Ascending aorta (tissue), 2 donors: ENCODE data around the gene SLC15A3. TPM values are rescaled to one million over a fixed set of nuclear protein-coding genes. Genes with fewer than 3 reads are reported as not detected.

ENCODE experiments used
- DNase-seq, 2 donors: peaks; one replicate each; pipeline ENCODE4 v3.0.0-alpha.2; 2019; ENCODE audit warnings: low spot score in 2 of 2
- H3K27ac ChIP-seq, 2 donors: fragments of 200-600 bp; sonication (generic); one replicate each; pipeline ENCODE4 v1.5.1; 2016 to 2017; ENCODE audit warnings: mild to moderate bottlenecking in 1 of 2
- H3K27me3 ChIP-seq: fragments of 200-600 bp; sonication (generic); one replicate; pipeline ENCODE4 v1.5.1; 2017
- H3K36me3 ChIP-seq, 2 donors: fragments of 200-600 bp; sonication (generic); one replicate each; pipeline ENCODE4 v1.5.1; 2016
- H3K4me1 ChIP-seq, 2 donors: fragments of 200-600 bp; sonication (generic); one replicate each; pipeline ENCODE4 v1.5.1; 2016 to 2017; ENCODE audit warnings: mild to moderate bottlenecking in 1 of 2
- H3K4me3 ChIP-seq, 2 donors: fragments of 200-600 bp; sonication (generic); one replicate each; pipeline ENCODE4 v1.5.1; 2016 to 2017; ENCODE audit warnings: mild to moderate bottlenecking in 1 of 2
- H3K9me3 ChIP-seq, 2 donors: fragments of 200-600 bp; sonication (generic); one replicate each; pipeline ENCODE4 v1.5.1; 2016
- CTCF ChIP-seq, 3 experiments: fragments of 200-600 bp in 2 of 3; fragments of 450-650 bp in 1 of 3; sonication (generic) in 2 of 3; IDR thresholded peaks; one replicate each; pipeline ENCODE4 v1.5.1; 2016 to 2019; ENCODE audit warnings: antibody characterized with exemption in 3 of 3, mild to moderate bottlenecking in 1 of 3, moderate library complexity in 1 of 3
- intact Hi-C: fragments of 100-400 bp; cut with DNase I; formaldehyde crosslinking; loops from one replicate; pipeline ENCODE4 v1.15.1; 2023
- total RNA-seq: library from RNA; depleted of rRNA; stranded (reverse); fragments of >200 nt; gene quantifications from one replicate; pipeline ENCODE4 v1.1.0, GENCODE V29; 2016

The SLC15A3 gene
- total RNA-seq, 1 donor from 2014 or later = 27.1 TPM

DNA sequence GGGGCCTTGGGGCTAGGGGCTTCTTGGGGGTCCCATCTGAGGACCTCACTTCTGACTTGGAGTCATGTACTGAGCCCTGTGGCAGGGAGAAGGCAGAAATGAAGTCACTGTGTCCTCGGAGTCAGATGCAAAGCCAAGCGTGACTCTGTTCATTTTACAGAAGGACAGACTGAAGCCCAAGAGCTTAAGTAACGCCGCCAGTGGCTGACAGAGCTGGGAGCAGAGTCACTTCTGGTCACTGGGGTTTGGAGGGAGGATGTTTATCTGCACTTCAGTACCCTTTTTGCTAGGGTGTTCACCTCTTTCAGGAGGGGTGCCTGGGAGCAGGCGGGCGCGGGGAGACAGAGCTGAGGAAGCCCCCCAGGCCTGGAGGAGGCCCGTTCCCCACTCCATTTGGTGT, 30.2 kb upstream of the SLC15A3 start:
- Histone ChIP-seq H3K27me3 (no peaks in the 10 kb centered on the region), H3K4me3 (no peak overlapping the region), H3K27ac (no peak overlapping the region), H3K9me3 (no peaks in the 10 kb centered on the region), H3K36me3 (no peaks in the 10 kb centered on the region), H3K4me1 (no peaks in the 10 kb centered on the region)
- TF ChIP-seq CTCF (IDR thresholded peaks at IDR 0.05) = no peak
- no peak for DNase-seq
- intact Hi-C loops = no loop called here

- Histone ChIP-seq H3K4me3 (no peak overlapping the region), H3K27ac (no peak overlapping the region), H3K36me3 (no peaks in the 10 kb centered on the region), H3K27me3 (no peaks in the 10 kb centered on the region), H3K9me3 (no peaks in the 10 kb centered on the region), H3K4me1 (no peaks in the 10 kb centered on the region)
- no peak for TF ChIP-seq CTCF (IDR thresholded peaks at IDR 0.05)
- intact Hi-C loops = no loop called here
- no peak for DNase-seq
Measured at GRCh38 chr11:60981515-60981914, 29.5 kb upstream of the SLC15A3 start.

DNA sequence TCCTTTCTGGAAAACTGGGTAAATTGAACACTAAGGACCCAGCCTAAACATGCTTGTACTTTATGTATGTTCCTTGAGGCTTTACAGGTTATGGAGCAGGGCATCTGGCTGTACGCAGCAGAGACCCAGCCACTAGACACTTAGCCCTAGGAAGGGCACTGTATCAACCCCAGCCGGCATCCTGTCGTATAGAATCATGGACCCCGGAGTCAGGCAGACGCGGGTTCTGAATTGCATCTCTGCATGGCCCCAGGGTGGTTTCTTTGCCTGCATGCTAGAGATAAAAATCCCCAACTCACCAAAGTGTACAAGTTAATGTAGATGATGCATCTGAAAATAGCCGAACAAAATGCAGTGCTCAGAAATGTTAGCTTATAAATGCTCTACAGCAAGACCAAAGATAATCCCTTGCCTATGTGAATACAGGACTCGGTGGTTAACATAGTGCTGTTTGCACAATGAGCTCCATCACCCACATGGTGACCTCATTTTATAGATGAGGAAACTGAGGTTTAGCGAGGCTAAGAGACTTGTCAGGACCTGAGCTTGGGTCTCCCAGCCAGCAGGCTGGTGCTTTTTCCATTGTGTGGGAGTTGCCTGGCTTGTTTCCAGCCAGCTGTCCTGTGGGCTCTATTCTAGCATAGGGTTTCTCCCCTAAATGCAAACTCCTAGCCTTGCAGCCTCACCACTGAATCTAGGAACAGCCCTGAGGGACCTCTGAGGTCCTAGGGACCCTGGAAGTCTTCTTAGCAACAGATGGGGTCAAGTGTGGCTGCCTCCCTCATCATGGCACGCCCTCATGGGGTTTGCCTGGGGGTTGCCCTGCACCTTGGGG, 26.8 kb upstream of the SLC15A3 start:
- no peak overlapping the region for H3K4me3 ChIP-seq
- H3K4me1 ChIP-seq = no peaks in the 10 kb centered on the region
- no peak for TF ChIP-seq CTCF (IDR thresholded peaks at IDR 0.05)
- intact Hi-C loops = no loop called here
- no peak overlapping the region for H3K27ac ChIP-seq
- no peaks in the 10 kb centered on the region for H3K27me3 ChIP-seq
- H3K36me3 ChIP-seq = no peaks in the 10 kb centered on the region
- no peaks in the 10 kb centered on the region for H3K9me3 ChIP-seq
- no peak for DNase-seq

DNA sequence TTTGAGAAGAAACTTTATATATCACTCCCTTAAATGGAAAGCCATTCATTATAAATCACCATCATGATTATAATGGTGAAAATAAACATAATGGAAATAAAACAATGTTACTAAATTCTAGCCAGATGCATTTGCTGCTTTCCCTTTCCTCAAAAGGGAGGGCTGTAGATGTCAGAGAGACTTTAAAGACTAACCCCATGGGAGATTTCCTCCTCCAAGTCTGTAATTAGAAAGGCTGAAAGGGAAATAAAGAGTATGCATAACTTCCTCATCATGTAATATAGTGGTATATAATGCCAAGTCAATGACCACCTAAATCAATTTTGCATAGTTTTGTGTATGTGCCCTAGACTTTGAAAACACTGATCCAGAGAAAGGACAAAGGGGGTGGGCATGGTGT, 25.9 kb upstream of the SLC15A3 start:
- TF ChIP-seq CTCF (IDR thresholded peaks at IDR 0.05) = no peak
- no peaks in the 10 kb centered on the region for H3K9me3 ChIP-seq
- no peaks in the 10 kb centered on the region for H3K4me1 ChIP-seq
- no peaks in the 10 kb centered on the region for H3K27me3 ChIP-seq
- H3K27ac ChIP-seq = no peak overlapping the region
- intact Hi-C loops = no loop called here
- no peak overlapping the region for H3K4me3 ChIP-seq
- DNase-seq = no peak
- no peaks in the 10 kb centered on the region for H3K36me3 ChIP-seq

DNA sequence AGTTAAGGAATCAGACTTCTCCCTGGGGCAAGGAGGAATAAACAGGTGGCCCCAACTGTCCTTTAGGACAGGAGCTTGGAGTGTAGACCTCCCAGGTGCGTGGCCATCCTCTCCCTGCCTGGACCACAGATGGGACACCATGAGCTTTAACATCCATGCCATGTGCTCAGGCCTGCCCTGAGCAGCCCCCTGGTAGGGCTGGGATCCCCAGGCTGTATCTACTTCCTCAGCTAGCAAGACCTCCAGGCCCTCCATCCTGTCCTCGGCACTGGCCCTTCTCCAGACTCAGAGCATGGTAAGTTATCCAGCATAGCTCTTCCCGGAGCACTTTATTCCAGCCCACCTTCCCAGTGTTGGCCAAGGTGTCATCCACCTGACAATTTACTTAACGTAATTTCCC, 25.2 kb upstream of the SLC15A3 start:
- no peak for DNase-seq
- H3K4me3 ChIP-seq = no peak overlapping the region
- H3K4me1 ChIP-seq = no peaks in the 10 kb centered on the region
- intact Hi-C loops = no loop called here
- H3K9me3 ChIP-seq = no peaks in the 10 kb centered on the region
- no peaks in the 10 kb centered on the region for H3K27me3 ChIP-seq
- H3K36me3 ChIP-seq = no peaks in the 10 kb centered on the region
- TF ChIP-seq CTCF (IDR thresholded peaks at IDR 0.05) = no peak
- no peak overlapping the region for H3K27ac ChIP-seq
